Thyroid gland (tissue), 4 donors: ENCODE measurements around the gene OCA2.

Experiments
- POLR2A ChIP-seq, 2 donors: fragments of 450-650 bp; IDR thresholded peaks; one replicate each; pipeline ENCODE4 v1.6.1; 2017; ENCODE audit warnings: antibody characterized with exemption in 2 of 2, mild to moderate bottlenecking in 2 of 2, moderate library complexity in 1 of 2
- TF ChIP-seq, protein P1 (sequence below), 6 experiments: fragments of 200-600 bp in 3 of 6; fragments of 450-650 bp in 3 of 6; sonication (generic) in 3 of 6; IDR thresholded peaks; one replicate each; pipeline ENCODE4 v1.5.1; 2016 to 2019; ENCODE audit warnings: antibody characterized with exemption in 6 of 6, mild to moderate bottlenecking in 2 of 6, inconsistent platforms in 1 of 6, moderate library complexity in 1 of 6

DNA sequence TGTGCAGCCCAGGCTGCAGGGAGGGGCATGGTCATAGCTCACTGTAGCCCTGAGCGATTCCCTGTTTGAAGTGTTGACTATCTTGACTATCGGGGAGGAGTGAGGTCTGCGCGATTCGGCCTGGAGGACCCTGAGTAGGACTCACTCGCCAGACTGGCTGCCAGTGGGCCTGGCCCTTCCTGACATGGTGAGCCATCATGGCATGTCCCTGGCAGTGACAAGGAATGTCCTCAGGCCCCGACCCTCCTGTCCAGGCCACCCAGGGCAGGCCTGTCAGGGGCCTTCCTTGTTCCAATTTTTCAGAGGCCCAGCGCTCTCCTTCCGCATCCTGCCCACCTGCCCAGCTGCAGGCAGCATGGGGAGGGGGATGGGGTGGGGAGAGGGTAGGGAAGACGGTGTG is 5.2 kb upstream of the OCA2 start:
- TF ChIP-seq, protein P1, sequence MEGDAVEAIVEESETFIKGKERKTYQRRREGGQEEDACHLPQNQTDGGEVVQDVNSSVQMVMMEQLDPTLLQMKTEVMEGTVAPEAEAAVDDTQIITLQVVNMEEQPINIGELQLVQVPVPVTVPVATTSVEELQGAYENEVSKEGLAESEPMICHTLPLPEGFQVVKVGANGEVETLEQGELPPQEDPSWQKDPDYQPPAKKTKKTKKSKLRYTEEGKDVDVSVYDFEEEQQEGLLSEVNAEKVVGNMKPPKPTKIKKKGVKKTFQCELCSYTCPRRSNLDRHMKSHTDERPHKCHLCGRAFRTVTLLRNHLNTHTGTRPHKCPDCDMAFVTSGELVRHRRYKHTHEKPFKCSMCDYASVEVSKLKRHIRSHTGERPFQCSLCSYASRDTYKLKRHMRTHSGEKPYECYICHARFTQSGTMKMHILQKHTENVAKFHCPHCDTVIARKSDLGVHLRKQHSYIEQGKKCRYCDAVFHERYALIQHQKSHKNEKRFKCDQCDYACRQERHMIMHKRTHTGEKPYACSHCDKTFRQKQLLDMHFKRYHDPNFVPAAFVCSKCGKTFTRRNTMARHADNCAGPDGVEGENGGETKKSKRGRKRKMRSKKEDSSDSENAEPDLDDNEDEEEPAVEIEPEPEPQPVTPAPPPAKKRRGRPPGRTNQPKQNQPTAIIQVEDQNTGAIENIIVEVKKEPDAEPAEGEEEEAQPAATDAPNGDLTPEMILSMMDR (IDR thresholded peaks at IDR 0.05) = no peak
- no peak for TF ChIP-seq POLR2A (IDR thresholded peaks at IDR 0.05)
